LHCN-M2 (cell line): ENCODE results near the gene ADD1. TPM values are rescaled to one million over a fixed set of nuclear protein-coding genes. Genes with fewer than 3 reads are reported as not detected.
"Not testable (repeated sequence)": the region's sequence is repeated elsewhere in the genome, so short reads cannot be mapped to it uniquely, and the experiment has no call there.

ENCODE experiments used
- DNase-seq: peaks from one replicate; pipeline ENCODE4 v3.0.0-alpha.2; 2012; ENCODE audit warnings: low read depth
- total RNA-seq: library from RNA; depleted of rRNA; stranded (reverse); fragments of >200 nt; gene quantifications from 2 replicates; pipeline ENCODE4 v1.2.3, GENCODE V29; 2014

ADD1 gene
- total RNA-seq, 1 experiment from 2014 or later = 142 TPM

DNA sequence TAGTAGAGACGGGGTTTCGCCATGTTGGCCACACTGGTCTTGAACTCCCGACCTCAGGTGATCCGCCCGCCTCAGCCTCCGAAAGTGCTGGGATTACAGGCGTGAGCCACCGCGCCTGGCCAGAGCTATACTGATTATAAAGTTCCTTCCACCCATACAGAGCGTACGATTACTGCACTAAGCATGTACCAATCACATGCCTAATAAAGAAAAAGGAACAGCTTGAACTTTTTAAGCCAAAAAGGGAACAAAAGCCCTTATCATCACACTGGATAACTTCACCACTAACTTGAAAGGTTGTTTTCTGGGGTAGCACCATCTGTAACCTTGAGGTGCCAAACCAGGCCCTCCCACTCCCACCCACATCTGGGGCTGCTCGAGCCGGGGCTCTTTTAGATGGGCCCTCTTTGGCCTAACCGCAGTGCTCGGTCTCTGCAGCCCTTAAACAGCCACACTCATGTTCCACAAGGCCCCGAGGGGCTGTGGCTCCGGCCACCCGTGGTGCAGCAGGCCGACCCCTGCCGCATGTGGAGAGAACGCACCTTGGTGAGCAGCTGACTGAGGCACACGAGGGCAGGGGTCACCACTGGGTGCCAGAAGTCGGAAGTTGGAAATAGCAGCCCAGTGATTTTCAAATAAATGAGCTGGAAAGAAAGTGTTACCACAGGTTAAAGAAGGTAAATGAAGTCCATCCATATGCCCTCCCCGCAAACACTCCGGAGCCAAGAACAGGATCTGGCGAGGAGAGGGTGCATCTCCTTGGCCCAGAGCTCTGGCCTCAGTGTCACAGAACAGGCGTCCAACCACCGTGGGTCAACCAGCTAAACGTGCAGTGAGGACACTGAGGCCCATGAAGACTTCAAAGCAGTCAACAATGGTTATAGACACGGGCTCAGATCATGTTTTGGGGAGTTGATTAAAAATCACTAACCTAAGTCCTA, 101.2 kb downstream of the ADD1 start:
- no peak for DNase-seq

DNA sequence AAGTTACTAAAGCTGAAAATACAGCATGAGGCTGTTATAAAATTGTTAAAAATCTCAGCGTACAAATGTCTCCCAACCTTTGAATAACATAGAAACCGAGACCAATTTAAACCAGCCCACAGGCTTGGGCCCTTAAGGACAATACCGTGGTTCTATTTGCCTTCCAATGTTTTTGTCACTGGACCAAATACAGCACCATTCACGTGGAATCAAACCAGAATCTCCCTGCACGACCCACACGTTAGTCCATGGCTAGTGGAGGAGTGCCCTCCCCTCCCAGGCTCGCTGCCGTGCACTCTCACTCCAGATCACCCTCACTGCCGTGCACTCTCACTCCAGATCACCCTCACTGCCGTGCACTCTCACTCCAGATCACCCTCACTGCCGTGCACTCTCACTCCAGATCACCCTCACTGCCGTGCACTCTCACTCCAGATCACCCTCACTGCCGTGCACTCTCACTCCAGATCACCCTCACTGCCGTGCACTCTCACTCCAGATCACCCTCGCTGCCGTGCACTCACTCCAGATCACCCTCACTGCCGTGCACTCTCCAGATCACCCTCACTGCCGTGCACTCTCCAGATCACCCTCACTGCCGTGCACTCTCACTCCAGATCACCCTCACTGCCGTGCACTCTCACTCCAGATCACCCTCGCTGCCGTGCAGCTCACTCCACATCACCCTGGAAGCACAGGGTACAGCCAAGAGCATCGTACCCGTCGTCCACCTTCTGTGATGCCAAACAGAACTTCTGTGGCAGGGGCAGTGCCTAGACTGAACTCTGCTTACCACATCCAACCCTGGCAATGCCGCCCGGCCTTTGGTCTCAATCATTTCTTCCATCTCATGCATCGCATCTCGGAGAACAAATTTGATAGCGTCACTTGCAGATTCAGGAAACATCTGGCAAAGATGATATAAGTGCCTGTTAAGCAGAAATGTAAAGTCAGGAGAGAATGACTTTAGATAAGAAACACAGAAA, 102.3 kb downstream of the ADD1 start:
- not testable (repeated sequence) for DNase-seq

DNA sequence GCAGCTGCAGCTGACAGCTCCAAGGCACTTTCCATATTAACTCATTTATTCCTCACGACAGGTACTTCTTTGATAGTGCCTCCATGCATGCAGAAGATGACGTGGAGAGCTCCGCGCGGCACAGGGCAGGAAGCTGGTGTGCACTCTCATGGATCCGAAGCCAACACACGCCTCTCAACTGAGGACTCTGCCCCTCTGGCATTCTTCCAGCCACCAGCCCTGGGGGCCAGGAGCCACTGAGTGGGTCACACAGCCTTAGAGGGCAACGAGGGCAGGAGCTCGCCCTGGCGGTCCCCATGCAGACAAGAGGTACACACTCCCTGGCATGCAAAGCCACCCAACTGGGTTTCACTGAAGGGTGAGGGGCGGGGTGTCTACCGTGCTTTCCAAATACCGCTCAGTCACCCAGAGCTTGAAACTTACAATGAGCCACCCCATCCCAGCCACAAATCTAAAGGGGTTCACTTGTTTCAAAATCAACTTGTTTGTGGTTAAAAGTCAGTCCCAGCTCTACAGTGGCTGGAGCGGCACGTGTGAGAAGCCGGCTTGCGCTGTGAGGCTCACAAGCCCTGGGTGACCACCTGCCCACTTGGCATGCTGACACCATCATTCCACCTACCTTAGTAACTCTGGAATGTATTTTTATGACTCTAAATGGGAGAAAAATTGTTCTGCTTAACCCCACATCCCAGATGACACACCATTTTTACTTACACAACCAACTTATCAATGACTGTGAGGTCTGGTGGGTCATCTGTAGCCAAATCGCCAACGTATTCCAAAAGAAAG, 103.4 kb downstream of the ADD1 start:
- no peak for DNase-seq

DNA sequence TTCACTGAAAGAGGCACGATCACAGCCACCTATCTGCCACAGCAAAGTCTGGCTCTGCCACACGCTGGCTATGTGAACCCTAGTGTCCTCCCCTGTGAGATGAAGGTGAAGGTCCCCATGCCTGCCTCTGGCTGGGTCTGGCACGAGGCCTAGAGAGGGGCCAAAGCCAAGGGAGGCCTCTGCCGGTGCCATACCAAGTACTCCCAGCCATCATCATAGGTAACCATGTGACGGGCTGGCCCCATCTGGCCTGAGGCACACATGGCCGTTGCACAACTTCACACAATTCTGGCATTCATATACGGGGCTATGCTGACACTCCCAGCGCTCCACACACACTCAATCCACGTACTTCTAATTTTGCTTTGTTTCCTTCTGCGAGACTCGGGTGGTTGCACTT, 104.3 kb downstream of the ADD1 start:
- no peak for DNase-seq

DNA sequence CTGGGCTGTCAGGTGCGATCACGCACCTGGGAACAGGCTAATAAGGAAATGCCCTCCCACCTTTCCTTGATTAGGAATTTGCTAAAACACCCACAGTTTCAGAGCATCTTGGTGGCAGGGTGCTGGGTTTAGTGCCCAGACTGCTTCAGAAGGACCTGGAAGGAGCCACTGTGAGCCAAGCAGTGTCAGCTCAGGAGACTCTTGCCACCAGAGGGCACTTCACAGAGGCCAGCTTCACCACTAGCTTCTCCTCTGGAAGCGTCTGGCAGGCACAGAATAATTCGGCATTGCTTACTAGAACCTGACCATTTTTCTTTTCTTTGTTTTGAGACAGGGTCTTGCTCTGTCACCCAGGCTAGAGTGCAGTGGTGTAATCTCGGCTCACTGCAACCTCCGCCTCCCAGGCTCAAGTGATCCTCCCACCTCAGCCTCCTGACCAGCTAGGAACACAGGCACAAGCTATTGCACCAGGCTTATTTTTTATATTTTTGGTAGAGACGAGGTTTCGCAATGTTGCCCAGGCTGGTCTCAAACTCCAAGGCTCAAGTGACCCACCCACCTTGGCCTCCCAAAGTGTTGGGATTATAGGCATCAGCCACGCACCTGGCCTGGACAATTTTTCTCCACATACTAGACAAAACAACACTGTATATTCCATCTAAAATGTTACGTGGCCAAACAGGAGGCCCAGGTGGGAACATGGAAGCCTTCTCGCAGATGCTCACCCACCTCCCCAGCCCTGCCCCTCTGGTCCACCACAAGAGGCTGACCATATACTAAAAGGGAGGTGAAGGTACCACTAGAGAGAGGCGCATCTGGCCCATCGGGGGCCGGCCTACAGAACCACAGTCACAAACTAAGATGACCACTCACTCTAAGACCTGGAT, 105.5 kb downstream of the ADD1 start:
- DNase-seq = no peak

GRCh38 chr4:2949782-2950125, 106.1 kb downstream of the ADD1 start:
- no peak for DNase-seq

GRCh38 chr4:2950221-2950989, 106.8 kb downstream of the ADD1 start:
- DNase-seq = no peak

GRCh38 chr4:2953496-2953895, 109.9 kb downstream of the ADD1 start:
- DNase-seq = no peak

DNA sequence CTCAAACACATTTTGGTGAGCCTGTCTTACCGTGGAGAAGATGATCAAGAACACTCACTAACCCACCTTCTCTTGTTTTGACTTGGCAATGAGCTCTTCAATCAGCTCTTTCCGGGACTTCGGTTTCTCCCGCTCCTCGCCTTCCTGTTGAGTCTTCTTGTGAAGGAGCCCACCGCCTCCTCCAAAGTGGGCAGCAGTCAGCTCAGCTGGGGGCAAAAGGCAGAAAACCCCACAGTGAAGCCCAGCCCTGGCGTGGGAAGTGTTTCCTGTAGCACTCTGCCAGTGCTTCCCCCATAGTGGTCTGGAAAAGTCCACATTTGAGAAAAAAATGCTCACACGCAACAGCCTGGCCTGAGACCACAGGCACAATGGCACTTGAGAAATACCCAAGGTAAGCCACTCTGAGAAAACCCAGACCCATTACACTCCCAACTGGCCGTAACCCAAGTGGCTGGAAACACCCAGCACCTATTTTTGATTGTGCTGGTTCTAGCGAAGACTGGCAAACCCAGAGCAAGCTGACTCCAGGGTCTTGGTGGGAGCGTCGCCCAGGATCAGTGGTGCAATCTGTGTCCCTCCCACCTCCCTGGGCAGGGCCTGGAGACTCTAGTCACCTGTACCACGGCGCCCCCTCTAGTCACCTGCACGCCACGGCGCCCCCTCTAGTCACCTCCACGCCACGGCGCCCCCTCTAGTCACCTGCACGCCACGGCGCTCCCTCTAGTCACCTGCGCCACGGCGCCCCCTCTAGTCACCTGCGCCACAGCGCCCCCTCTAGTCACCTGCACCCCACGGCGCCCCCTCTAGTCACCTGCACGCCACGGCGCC, 110.9 kb downstream of the ADD1 start:
- DNase-seq = no peak

- not testable (repeated sequence) for DNase-seq
These were observed 111.8 kb downstream of the ADD1 start for GRCh38 chr4:2955186-2956044.

GRCh38 chr4:2958446-2958845, 114.8 kb downstream of the ADD1 start:
- peak; percentile 86 for DNase-seq

DNA sequence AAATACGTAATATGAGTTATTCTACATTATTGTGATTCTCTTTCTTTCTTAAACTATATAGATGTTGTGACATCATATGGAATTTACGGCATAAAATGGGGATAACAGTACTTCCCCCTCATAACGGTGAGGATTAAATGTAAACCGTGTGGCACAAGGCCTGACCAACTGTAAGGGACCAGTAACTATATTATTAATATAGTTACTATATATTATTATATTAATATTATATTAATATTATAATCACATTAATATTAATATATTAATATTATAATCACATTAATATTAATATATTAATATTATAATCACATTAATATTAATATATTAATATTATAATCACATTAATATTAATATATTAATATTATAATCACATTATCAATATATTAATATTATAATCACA, 116.8 kb downstream of the ADD1 start:
- not testable (repeated sequence) for DNase-seq

DNA sequence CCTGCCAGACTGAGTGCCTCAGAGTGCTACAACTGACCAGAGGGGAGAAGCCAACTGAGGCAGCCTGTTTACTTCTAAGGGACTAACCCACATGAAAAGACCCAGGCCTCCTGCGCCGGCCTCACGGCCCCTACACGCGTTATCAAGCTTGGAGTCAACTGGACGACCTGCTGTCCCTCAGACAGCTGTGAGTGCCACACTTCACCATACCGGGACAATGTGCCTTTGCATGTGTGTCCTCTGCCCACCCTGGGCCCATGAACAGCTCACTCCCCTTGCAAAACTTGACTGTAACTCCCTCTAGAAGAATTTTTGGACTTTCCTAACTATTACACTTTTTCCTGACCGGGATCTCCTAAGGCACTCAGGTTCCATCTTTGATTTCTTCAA, 117.8 kb downstream of the ADD1 start:
- DNase-seq = no peak

DNA sequence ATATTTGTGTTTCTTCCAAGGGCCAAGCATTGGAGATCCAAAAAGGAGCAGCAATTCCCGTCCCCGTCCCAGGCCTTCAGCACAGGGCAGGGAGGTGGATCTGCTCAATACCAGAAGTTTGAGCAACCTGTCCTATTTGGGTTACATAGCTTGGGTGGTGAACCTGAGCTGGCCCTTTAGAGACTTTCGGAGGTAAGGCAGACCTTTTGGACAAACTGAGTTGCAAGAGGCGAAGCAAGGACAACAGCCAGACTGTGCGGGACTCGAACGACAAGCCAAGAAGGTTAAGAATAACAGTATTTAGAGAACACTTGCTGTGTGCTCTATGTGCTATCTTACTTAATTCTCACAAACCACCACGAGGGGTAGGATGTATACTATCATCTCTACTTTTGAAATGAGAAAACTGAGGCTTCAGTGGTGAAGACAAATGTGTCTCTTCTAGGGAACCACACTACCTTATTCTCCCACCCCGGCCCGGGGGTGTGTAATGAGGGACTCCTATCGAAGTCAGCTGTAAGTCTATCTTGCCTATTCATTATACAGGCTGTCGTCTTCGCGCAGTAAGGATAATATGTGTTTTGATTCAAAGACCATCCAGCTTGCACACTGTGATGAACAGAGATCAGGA, 118.3 kb downstream of the ADD1 start:
- DNase-seq = no peak

DNA sequence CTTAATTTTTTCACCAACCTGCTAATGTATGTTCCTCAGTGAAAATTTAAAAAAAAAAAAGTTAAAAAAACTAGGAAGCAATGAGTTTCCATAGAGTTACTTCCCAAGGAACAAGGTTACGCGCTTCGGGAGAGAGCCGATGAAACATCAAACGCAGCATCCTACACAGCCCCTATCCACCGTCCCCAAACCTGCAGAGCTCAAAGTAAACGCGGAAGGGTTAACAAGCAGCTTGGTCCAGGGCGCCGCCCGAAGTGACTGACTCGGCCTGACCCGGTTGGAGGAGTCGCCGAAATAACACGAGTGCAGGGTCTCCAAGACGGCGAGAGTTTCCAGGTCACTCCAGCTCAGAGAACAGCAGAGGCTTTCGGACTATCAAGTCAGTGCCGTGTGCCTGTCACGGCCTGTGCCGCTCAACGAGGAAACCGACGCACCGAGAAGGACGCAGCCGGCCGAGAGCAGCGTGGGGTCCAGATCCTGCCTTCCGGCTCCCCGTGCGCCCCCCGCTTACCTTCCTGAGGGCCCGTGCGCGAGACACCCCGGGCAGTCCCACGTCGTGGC, 119.0 kb downstream of the ADD1 start:
- DNase-seq = peak; percentile 61

GRCh38 chr4:2963175-2963965, 119.7 kb downstream of the ADD1 start, which contains the start of the genes GRK4 and NOP14:
Gene GRK4, plus strand, starts transcription at chr4:2963571. Its CDS starts 500 bp downstream, at chr4:2964071.
Gene NOP14, minus strand, starts transcription at chr4:2963406. Its CDS starts 87 bp downstream, at chr4:2963319.
- DNase-seq = peak; percentile 97
